Endometrial microvascular endothelial cells (primary cell): Measurements from ENCODE around the gene TSHZ2. TPM values are rescaled to one million over a fixed set of nuclear protein-coding genes. Genes with fewer than 3 reads are reported as not detected.

Source experiments
- in situ Hi-C: cut with HindIII; loops from 2 replicates; pipeline ENCODE4 v1.10.0; 2017; ENCODE audit warnings: low sequenced_read_pairs, low pct_unique_long_range_greater_than_20kb; ENCODE audit errors: inconsistent ontology term
- total RNA-seq: library from RNA; depleted of rRNA; stranded (reverse); fragments of >200 nt; gene quantifications from one replicate; pipeline ENCODE4 v1.2.3, GENCODE V29; 2015; ENCODE audit errors: inconsistent ontology term

TSHZ2 gene
- total RNA-seq, 1 donor from 2014 or later = not detected

DNA sequence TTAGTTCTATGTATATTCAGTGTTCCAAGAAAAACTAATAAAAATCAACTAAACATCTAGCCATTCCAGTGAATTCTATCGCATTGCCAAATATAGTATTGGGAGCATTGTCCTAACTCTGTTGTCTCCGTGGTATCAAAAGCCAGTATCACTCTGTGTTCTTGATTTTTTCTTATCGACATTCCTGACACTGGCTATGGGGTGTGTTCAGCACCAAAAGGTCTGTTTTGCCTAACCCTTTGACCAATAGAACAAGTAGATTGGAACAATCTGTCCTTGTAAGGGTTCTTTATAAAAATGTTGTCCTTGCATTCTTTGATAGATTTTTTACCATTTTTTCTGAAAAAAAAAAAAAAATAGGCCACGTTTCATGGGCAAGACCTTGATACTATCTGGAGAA is 161.5 kb downstream of the TSHZ2 start:
- in situ Hi-C loops = no loop called here

- in situ Hi-C loops = no loop called here
These were observed 164.3 kb downstream of the TSHZ2 start for GRCh38 chr20:53136473-53136872.

GRCh38 chr20:53138454-53139262 is 166.5 kb downstream of the TSHZ2 start:
- in situ Hi-C loops = no loop called here

- in situ Hi-C loops = no loop called here
These were observed 169.3 kb downstream of the TSHZ2 start for GRCh38 chr20:53141201-53142050.

- in situ Hi-C loops = no loop called here
These were observed 170.3 kb downstream of the TSHZ2 start for GRCh38 chr20:53142225-53143127.

- in situ Hi-C loops = no loop called here
These were observed 174.2 kb downstream of the TSHZ2 start for GRCh38 chr20:53146201-53146891.

DNA sequence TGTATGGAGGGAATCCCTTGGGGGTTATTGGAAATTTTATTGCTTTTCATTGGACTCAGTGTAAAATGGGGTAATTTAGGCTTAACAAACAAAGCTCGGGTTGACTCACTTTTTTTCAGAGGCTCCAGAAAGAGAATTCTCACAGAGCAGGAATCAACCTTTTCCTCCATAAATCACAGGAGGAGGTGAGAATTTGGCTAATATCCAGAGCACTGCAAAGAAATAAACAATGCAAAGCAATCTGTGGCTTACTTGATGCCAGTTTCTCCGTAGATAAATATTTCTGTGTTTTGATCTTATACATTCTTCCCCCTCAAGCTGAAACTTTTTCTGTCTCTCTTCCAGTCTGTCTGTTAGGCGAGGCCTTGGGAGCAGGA is 176.6 kb downstream of the TSHZ2 start:
- in situ Hi-C loops = no loop called here

- in situ Hi-C loops = no loop called here
These were observed 177.2 kb downstream of the TSHZ2 start for GRCh38 chr20:53149148-53149889.

DNA sequence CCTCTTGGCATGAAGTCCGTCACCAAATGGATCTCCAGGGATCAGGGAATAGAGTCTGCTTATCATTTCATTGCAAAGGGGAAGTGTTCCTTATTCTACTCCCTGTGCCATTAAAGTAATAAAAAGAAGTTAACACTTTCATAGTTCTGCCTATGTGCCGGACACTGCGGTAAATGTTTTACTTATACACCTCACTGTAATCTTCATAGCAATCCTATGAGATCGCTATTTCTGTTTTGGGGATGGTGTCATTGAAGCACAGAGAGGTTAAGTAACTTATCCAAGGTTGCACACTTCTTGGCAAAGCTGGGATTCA is 177.7 kb downstream of the TSHZ2 start:
- in situ Hi-C loops = no loop called here

GRCh38 chr20:53150532-53150931 is 178.4 kb downstream of the TSHZ2 start:
- in situ Hi-C loops = no loop called here

DNA sequence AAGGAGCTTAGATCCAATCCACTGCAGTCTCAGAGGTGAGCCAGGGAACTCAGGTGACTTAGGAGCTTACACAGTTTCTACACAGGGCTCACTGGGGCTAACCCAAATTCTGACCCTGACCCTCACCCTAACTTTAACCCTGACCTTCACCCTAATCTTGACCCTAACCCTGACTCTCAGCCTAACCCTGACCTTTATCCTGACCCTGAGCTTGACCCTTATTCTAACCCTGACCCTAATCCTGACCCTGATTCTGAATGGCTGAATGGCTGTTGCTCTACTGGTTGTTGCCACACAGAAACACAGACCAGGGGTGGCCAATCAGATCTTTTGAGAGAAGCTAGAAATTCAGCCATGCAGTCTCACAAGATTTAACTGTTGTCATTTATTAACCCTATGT is 180.1 kb downstream of the TSHZ2 start:
- in situ Hi-C loops = no loop called here

GRCh38 chr20:53154540-53154939 is 182.4 kb downstream of the TSHZ2 start:
- in situ Hi-C loops = no loop called here

GRCh38 chr20:53157443-53158408 is 185.6 kb downstream of the TSHZ2 start:
- in situ Hi-C loops = no loop called here

- in situ Hi-C loops = no loop called here
These were observed 187.0 kb downstream of the TSHZ2 start for GRCh38 chr20:53159160-53159559.

- in situ Hi-C loops = no loop called here
These were observed 188.9 kb downstream of the TSHZ2 start for GRCh38 chr20:53161073-53161472.

GRCh38 chr20:53161473-53161872 is 189.3 kb downstream of the TSHZ2 start:
- in situ Hi-C loops = no loop called here

- in situ Hi-C loops = no loop called here
These were observed 190.2 kb downstream of the TSHZ2 start for GRCh38 chr20:53162251-53162835.
